Adrenal gland (tissue), 5 donors: Measurements from ENCODE around the gene PLAC8L1.

Source experiments
- POLR2A ChIP-seq, 2 donors: fragments of 450-650 bp; IDR thresholded peaks; one replicate each; pipeline ENCODE4 v1.6.1; 2017; ENCODE audit warnings: antibody characterized with exemption in 2 of 2, mild to moderate bottlenecking in 2 of 2, moderate library complexity in 1 of 2
- TF ChIP-seq, protein P1 (sequence below), 6 experiments: fragments of 450-650 bp in 4 of 6; fragments of 200-600 bp in 2 of 6; sonication (generic) in 1 of 6; IDR thresholded peaks; 1 replicate in 5 of 6; 2 replicates in 1 of 6; pipeline versions ENCODE4 v1.5.1 to v1.8.0; 2016 to 2021; ENCODE audit warnings: antibody characterized with exemption in 6 of 6, mild to moderate bottlenecking in 2 of 6, moderate library complexity in 1 of 6
- donor health status: DM: no; HTN: no; CAD: no.

DNA sequence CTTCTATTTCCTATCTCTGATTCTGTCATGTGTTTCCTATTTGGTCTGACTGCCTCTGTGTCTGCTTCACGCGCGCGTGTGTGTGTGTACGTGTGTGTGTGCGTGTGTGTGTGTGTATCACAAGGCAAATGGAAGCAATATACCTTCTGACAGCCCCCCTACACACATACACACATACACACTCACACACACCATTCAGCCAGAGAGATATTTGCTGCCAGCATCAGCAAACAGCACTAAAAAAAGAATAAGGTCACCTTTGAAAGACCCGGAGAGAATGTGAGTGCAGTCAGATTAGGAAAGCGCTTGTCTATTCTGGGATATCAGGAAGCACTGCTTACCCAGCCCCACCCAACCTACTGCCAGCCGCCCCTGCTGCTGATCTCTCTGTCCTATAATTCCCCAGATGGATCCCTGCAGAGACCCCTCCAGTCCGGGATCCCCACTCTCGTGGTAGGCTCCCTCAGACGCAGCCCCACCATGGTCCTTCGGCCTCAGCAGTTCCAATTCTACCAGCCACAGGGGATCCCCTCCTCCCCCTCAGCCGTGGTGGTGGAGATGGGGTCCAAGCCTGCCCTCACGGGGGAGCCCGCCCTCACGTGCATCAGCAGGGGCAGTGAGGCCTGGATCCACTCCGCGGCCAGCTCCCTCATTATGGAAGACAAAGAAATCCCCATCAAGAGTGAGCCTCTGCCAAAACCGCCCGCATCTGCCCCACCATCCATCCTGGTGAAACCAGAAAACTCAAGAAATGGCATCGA is 45.7 kb downstream of the PLAC8L1 start:
- TF ChIP-seq, protein P1, sequence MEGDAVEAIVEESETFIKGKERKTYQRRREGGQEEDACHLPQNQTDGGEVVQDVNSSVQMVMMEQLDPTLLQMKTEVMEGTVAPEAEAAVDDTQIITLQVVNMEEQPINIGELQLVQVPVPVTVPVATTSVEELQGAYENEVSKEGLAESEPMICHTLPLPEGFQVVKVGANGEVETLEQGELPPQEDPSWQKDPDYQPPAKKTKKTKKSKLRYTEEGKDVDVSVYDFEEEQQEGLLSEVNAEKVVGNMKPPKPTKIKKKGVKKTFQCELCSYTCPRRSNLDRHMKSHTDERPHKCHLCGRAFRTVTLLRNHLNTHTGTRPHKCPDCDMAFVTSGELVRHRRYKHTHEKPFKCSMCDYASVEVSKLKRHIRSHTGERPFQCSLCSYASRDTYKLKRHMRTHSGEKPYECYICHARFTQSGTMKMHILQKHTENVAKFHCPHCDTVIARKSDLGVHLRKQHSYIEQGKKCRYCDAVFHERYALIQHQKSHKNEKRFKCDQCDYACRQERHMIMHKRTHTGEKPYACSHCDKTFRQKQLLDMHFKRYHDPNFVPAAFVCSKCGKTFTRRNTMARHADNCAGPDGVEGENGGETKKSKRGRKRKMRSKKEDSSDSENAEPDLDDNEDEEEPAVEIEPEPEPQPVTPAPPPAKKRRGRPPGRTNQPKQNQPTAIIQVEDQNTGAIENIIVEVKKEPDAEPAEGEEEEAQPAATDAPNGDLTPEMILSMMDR (IDR thresholded peaks at IDR 0.05), result no peak
- TF ChIP-seq POLR2A (IDR thresholded peaks at IDR 0.05), result no peak
